Measurements from ENCODE around the gene GPR62.

The GPR62 gene

GRCh38 chr3:51934991-51935885 lies 19.9 kb upstream of the GPR62 start:
- DNase-seq (ENCODE audit: low read depth) = no peak
- in situ Hi-C loops (cut with HindIII; ENCODE audit: low sequenced_read_pairs) = no loop called here
- no peak overlapping the region for H3K4me3 ChIP-seq (ENCODE audit: low read depth, low read length)
- TF ChIP-seq CTCF (IDR thresholded peaks at IDR 0.05; ENCODE audit: low read depth, low read length, missing control alignments) = no peak

DNA sequence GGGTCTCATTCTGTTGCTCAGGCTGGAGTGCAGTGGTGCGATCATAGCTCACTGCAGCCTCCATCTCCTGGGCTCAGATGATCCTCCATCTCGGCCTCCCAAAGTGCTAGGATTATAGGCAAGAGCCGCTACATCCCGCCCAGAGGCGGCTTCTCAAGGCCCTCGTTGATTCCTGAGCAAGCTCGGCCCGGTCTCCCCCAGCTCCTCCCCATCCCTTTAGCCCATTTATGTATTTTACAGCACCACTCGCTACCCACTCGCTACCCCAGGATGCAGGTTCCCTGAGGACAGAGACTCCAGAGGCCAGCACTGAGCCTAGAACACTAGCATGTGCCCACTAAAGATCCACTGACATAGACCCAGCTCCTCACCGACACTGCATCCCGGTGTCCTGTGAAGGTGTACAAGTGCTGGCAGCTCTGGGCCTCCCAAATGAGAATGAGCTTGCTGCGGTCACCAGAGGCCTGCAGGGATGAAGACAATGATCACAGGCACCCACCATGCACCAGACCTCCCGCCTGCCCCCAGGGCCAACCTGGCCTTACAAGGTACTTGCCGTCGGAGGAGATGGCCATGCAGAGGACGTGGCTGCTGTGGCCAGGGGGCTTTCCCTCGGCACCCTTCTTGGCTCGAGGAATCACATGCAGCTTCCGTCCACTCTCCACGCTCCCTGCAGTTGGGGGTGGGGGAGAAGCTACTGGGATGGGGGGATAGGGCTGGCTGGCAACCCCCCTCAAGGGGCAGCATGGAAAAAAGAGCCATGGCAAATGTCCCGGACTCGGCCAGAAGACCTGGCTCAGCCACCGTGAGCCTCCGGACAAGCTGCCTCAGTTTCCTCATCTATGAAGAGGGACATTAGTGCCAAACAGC lies 19.1 kb upstream of the GPR62 start:
- no peak for DNase-seq (ENCODE audit: low read depth)
- in situ Hi-C loops (cut with HindIII; ENCODE audit: low sequenced_read_pairs) = no loop called here
- H3K4me3 ChIP-seq (ENCODE audit: low read depth, low read length) = no peak overlapping the region
- TF ChIP-seq CTCF (IDR thresholded peaks at IDR 0.05; ENCODE audit: low read depth, low read length, missing control alignments) = no peak

- in situ Hi-C loops (cut with HindIII; ENCODE audit: low sequenced_read_pairs) = no loop called here
- no peak for TF ChIP-seq CTCF (IDR thresholded peaks at IDR 0.05; ENCODE audit: low read depth, low read length, missing control alignments)
- no peak overlapping the region for H3K4me3 ChIP-seq (ENCODE audit: low read depth, low read length)
- DNase-seq (ENCODE audit: low read depth) = no peak
These were observed 18.2 kb upstream of the GPR62 start for GRCh38 chr3:51937014-51937413.

- DNase-seq (ENCODE audit: low read depth) = no peak
- in situ Hi-C loops (cut with HindIII; ENCODE audit: low sequenced_read_pairs) = no loop called here
- no peak for TF ChIP-seq CTCF (IDR thresholded peaks at IDR 0.05; ENCODE audit: low read depth, low read length, missing control alignments)
- no peak overlapping the region for H3K4me3 ChIP-seq (ENCODE audit: low read depth, low read length)
These were observed 17.4 kb upstream of the GPR62 start for GRCh38 chr3:51937611-51938450.

GRCh38 chr3:51938780-51939425 lies 16.3 kb upstream of the GPR62 start:
- DNase-seq (ENCODE audit: low read depth) = no peak
- no peak for TF ChIP-seq CTCF (IDR thresholded peaks at IDR 0.05; ENCODE audit: low read depth, low read length, missing control alignments)
- H3K4me3 ChIP-seq (ENCODE audit: low read depth, low read length) = no peak overlapping the region
- in situ Hi-C loops (cut with HindIII; ENCODE audit: low sequenced_read_pairs) = no loop called here
